AG09309 (cell line): ENCODE data around the gene TUBB8.
"Not testable (repeated sequence)": the region's sequence is repeated elsewhere in the genome, so short reads cannot be mapped to it uniquely, and the experiment has no call there.

Source experiments
- DNase-seq: peaks from one replicate; pipeline ENCODE4 v3.0.0-alpha.2; 2010; ENCODE audit warnings: low read depth
- H3K4me3 ChIP-seq: 2 replicates; pipeline ENCODE4 v1.5.1; 2011; ENCODE audit warnings: mild to moderate bottlenecking, low read depth, low read length, moderate library complexity; ENCODE audit not compliant: control insufficient read depth
- TF ChIP-seq, protein P1 (sequence below): IDR thresholded peaks from 2 replicates; pipeline ENCODE4 v1.5.1; 2011; ENCODE audit warnings: mild to moderate bottlenecking, low read depth, low read length, inconsistent platforms; ENCODE audit not compliant: insufficient read depth, control insufficient read depth; ENCODE audit errors: missing control alignments

TUBB8 gene

GRCh38 chr10:83930-84530 is 34.9 kb upstream of the TUBB8 start:
- no peak overlapping the region for H3K4me3 ChIP-seq
- DNase-seq: no peak
- TF ChIP-seq, protein P1, sequence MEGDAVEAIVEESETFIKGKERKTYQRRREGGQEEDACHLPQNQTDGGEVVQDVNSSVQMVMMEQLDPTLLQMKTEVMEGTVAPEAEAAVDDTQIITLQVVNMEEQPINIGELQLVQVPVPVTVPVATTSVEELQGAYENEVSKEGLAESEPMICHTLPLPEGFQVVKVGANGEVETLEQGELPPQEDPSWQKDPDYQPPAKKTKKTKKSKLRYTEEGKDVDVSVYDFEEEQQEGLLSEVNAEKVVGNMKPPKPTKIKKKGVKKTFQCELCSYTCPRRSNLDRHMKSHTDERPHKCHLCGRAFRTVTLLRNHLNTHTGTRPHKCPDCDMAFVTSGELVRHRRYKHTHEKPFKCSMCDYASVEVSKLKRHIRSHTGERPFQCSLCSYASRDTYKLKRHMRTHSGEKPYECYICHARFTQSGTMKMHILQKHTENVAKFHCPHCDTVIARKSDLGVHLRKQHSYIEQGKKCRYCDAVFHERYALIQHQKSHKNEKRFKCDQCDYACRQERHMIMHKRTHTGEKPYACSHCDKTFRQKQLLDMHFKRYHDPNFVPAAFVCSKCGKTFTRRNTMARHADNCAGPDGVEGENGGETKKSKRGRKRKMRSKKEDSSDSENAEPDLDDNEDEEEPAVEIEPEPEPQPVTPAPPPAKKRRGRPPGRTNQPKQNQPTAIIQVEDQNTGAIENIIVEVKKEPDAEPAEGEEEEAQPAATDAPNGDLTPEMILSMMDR: no peak

- DNase-seq: no peak
- H3K4me3 ChIP-seq: no peak overlapping the region
- TF ChIP-seq, protein P1: no peak
Measured at GRCh38 chr10:80477-81105, 31.5 kb upstream of the TUBB8 start.

DNA sequence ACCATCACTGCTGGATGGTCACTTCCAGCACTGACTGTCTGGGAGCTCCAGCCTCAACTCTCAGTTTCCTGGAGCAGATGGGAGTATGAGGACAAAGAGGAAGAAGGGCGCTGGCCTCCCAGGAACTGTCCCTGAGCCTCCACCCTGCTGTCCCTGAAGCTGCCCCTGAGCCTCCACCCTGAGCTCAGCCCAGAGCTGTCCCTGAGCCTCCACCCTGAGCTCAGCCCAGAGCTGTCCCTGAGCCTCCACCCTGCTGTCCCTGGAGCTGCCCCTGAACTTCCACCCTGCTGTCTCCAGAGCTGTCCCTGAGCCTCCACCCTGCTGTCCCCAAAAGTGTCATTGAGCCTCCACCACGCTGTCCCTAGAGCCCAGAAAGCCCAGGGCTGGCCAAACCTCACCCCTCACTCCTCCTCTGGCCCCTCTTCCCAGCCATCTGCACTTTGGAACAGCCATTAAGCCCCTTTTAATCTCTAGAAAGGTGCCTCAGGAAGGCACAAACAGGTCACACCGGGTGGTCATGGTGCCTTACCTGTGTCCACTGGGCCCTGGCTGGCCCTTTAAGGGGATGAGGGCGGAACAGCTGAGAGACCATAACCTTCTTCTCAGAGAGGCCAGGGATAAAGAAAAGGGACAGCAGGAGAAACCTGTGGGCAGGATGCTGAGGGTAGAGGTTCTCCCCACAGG is 30.6 kb upstream of the TUBB8 start:
- DNase-seq: no peak
- TF ChIP-seq, protein P1: no peak
- H3K4me3 ChIP-seq: no peak overlapping the region

DNA sequence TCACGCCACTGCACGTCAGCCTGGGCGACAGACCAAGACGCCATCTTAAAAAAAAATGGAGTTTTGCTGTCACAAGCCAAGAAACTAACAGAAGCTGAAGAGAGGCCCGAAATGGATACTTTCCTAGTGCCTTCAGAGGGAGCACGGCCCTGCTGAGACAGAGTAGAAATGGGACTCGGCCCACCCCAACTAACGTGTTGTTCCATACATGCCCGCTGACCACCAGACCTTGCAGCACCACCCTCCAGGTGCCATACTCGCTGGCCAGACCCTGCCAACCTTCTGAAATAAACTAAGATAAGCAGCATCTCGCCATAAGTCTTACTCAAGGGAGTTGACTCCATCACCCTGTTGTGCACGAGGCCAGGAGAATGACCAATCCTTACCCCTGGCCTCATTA is 29.5 kb upstream of the TUBB8 start:
- TF ChIP-seq, protein P1: no peak
- H3K4me3 ChIP-seq: no peak overlapping the region
- no peak for DNase-seq

GRCh38 chr10:74266-74621 is 25.1 kb upstream of the TUBB8 start:
- not testable (repeated sequence) for DNase-seq, H3K4me3 ChIP-seq

- peak overlapping the region; percentile 55 for H3K4me3 ChIP-seq
- TF ChIP-seq, protein P1: peak; percentile 66
- not testable (repeated sequence) for DNase-seq
Measured at GRCh38 chr10:73543-74265, 24.6 kb upstream of the TUBB8 start.

DNA sequence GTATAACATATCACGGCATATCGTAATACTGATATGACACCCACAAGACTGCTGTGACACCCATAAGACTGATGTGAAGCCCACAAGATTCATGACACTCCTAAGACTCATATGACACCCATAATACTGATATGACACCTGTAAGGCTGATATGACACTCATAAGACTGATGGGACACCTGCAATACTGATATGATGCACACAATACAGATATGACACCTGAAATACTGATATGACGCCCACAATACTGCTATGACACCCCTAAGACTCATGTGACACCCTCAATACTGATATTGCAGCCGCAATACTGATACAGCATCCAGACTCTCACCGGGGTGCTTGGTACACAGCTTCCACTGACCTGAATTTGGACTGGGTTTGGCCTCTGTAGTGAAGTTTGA is 19.1 kb upstream of the TUBB8 start:
- DNase-seq, H3K4me3 ChIP-seq: not testable (repeated sequence)

- DNase-seq: not testable (repeated sequence)
Measured at GRCh38 chr10:49926-50325, 830 bp upstream of the TUBB8 start.

GRCh38 chr10:47864-48263 is 1.2 kb downstream of the TUBB8 start:
- H3K4me3 ChIP-seq: not testable (repeated sequence)

More at GRCh38 chr10:49926-50325, 830 bp upstream of the TUBB8 start:
- H3K4me3 ChIP-seq: not testable (repeated sequence)

GRCh38 chr10:13315-13635 is 35.8 kb downstream of the TUBB8 start:
- H3K4me3 ChIP-seq, DNase-seq: not testable (repeated sequence)

More at GRCh38 chr10:47864-48263, 1.2 kb downstream of the TUBB8 start:
- DNase-seq: not testable (repeated sequence)

DNA sequence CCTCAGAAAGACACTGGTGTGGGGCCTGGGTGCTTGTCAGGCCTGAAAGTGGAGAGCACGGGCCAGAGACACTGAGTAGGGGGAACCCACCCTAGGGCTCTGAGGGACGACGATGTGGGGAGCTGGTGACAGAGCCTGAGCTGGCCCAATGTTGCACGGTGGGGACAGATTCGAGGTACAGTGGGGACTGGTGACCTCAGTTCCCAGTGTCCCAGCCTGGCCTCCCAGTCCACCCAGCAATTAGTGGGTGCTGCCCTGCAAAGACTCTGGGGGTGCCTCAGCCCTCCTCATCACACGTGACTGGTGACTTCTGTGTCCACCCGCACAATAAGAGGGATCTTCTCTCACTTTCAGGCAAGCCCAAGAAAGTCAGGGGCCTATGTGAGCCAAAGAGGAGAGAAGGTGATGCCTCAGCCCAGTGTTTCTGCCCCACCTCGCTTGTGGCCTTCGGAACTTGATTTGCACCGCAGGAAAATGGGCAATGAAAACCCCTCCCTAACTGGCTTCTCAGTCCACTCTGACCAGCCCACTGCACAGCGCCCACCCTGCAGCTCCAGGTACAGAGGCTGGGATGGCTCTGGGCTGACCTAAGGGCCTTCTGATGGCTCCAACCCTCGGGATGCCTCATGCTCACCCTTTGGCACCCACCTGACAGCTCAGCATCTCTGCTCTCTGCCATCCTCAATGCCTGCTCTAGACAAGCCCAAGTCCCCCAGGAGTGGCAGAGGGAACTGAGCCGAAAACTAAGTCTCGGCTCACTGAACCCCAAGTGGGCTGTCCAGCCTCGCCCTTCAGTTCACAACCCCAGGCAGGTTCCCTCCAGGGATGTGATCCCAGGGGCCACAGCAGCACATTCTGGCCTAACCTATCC is 36.4 kb downstream of the TUBB8 start:
- not testable (repeated sequence) for H3K4me3 ChIP-seq, DNase-seq
